ENCODE results near the gene PPL. TPM values are rescaled to one million over a fixed set of nuclear protein-coding genes. Genes with fewer than 3 reads are reported as not detected.
"Not testable (repeated sequence)": the region's sequence is repeated elsewhere in the genome, so short reads cannot be mapped to it uniquely, and the experiment has no call there.

The PPL gene
- total RNA-seq, 1 donor, result not detected

DNA sequence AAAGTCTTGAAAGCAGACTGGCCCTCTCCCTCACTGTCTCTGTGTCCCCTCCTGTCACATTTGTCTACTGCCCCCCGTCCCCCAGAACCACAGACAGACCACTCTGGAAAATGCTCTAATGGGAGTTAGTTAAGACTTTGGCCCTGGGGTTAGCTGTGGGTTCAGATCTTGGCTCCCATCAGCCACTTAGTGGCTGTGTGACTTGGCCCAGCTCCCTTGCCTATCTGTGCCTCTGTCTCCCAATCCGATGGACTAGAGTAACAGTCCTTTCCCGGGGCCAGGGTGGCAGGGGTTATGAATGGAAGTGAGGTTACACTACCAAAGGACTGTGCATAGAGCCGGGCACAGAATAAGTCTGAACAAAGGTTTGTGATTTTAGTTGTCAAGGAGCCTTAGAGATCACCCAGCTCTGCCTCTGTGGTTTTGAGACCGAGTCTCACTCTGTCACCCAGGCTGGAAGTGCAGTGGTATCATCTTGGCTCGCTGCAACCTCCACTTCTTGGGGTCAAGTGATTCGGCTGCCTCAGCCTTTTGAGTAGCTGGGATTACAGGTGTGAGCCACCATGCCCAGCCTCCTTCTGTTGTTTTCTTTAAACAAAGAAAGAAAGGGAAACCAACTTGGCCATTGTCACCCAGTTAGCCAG, 23.7 kb downstream of the PPL start:
- no peaks in the 10 kb centered on the region for H3K4me1 ChIP-seq (ENCODE audit: insufficient read depth, low read length)
- no peaks in the 10 kb centered on the region for H3K9me3 ChIP-seq (ENCODE audit: low read depth, low read length)
- H3K27me3 ChIP-seq (ENCODE audit: insufficient read depth, low read length), result no peaks in the 10 kb centered on the region
- no peak overlapping the region for H3K4me3 ChIP-seq (ENCODE audit: low read length)

DNA sequence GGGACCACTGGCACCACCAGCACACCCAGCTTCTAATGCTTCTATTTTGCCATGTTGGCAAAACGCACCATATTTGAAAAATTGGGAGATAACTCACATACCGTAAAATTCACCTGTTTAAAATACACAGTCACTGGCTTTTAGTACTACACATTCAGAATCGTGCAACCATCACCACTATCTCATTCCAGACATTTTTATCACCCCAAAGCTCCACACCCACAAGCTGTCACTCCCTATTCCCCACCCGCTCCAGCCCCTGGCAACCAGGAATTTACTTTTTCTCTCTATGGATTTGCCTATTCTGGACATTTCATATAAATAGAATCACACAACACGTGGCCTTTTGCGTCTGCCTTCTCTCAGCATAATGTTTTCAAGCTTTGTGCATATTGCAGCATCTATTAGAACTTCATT, 25.0 kb downstream of the PPL start:
- H3K4me1 ChIP-seq (ENCODE audit: insufficient read depth, low read length), result no peaks in the 10 kb centered on the region
- H3K27me3 ChIP-seq (ENCODE audit: insufficient read depth, low read length), result no peaks in the 10 kb centered on the region
- H3K4me3 ChIP-seq (ENCODE audit: low read length), result no peak overlapping the region
- no peaks in the 10 kb centered on the region for H3K9me3 ChIP-seq (ENCODE audit: low read depth, low read length)

GRCh38 chr16:4910828-4911227, 26.1 kb downstream of the PPL start:
- Histone ChIP-seq H3K27me3 (ENCODE audit: insufficient read depth, low read length) (no peaks in the 10 kb centered on the region), H3K4me3 (ENCODE audit: low read length) (no peak overlapping the region), H3K4me1 (ENCODE audit: insufficient read depth, low read length) (no peaks in the 10 kb centered on the region), H3K9me3 (ENCODE audit: low read depth, low read length) (no peaks in the 10 kb centered on the region)

- H3K27me3 ChIP-seq (ENCODE audit: insufficient read depth, low read length), result no peaks in the 10 kb centered on the region
- H3K4me3 ChIP-seq (ENCODE audit: low read length), result no peak overlapping the region
- no peaks in the 10 kb centered on the region for H3K9me3 ChIP-seq (ENCODE audit: low read depth, low read length)
- H3K4me1 ChIP-seq (ENCODE audit: insufficient read depth, low read length), result no peaks in the 10 kb centered on the region
Measured at GRCh38 chr16:4909825-4910224, 27.1 kb downstream of the PPL start.

DNA sequence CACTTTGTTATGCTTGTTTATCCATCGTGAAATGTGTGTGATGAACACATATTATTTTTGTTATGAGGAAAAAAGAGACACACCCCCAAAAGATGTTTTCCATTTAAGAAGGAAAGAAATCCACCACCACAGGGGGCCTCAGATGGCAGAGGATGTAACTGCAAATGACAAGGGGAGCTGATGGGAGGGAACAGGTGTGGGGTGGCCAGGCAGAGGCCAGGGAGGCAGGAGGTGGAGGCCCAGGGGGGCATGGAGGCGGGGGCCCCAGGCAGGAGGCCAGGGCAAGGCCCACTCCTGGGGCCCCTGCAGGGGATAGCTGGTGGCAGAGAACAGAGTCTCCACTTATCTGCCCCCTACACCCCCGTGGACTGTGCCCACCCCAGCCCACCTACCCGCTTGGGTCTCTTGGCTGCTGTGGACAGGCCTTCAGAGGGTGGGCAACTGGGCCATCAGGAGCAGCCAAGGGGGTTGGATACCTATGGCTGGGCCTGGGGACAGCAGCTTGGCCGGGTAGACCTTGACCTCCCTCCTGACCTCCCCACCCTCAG, 28.0 kb downstream of the PPL start:
- no peak overlapping the region for H3K4me3 ChIP-seq (ENCODE audit: low read length)
- no peaks in the 10 kb centered on the region for H3K9me3 ChIP-seq (ENCODE audit: low read depth, low read length)
- no peaks in the 10 kb centered on the region for H3K27me3 ChIP-seq (ENCODE audit: insufficient read depth, low read length)
- H3K4me1 ChIP-seq (ENCODE audit: insufficient read depth, low read length), result no peaks in the 10 kb centered on the region

DNA sequence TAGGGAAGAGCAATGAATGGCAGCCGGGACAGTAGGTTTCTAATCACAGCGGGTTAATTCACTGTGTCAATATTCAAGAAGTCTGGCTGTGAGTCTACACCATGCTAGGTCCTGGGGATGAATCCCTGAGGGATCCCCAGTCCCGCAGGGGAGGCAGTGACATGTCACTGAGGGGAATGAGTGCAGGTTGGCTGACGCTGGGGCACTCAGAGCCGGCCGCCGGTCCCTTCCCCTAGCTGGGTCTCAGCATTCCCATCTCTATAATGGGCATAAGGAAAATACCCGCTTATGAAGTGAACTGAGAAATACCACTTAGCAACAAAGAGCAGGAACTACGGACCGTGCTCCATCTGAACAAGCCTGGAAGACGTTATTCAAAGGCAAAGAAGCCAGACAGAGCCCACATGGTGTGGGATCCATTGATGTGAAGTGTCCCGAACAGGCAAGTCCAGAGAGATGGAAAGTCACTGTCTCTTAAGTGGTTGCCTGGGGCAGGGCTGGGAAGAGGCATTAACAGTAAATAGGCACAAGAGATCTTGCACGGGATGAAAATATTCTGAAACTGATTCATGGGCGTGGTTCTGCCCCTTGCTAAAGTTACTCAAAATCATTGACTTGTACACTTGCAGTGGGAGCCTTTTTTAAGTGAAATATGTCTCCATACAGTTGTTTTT, 31.9 kb downstream of the PPL start:
- H3K27me3 ChIP-seq (ENCODE audit: insufficient read depth, low read length), result no peaks in the 10 kb centered on the region
- no peak overlapping the region for H3K4me3 ChIP-seq (ENCODE audit: low read length)
- no peaks in the 10 kb centered on the region for H3K4me1 ChIP-seq (ENCODE audit: insufficient read depth, low read length)
- no peaks in the 10 kb centered on the region for H3K9me3 ChIP-seq (ENCODE audit: low read depth, low read length)

DNA sequence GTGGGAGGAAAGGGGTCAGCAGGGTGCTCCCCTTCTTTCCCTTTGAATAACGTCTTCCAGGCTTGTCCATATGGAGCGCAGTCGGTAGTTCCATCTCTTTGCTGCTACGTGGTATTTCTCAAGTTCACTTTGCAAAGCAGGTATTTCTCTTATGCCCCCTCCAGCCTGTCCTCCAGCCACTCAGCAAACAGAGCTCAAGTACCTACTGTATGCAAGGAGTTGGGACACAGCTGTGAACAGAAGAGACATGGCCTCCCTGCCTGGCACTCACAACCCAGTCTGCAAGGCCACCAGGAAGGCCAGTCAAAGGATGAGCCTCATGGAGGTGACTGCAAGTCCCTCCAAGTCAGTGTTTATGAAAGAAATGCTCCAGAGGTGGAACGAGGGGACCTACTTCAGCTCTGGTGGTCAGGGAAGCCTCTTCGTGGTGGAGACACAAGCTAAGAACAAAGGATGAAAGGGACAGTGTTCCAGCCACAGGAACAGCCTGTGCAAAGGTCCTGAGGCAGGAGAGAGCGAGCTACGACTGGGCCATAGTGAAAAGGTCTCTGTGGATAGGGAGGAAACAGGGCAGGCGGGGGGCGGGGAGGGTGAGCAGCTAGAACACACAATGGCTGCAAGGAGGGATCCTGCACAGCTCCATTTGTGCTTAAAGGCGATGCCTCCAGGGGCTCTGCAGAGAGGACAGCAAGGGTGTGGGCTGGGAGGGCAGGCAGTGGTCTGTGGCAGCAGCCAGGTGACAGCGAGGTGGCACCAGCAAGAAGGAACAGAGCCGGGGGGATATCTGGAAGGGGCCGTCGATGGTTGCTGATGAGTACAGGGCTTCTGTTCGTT, 32.6 kb downstream of the PPL start:
- Histone ChIP-seq H3K4me1 (ENCODE audit: insufficient read depth, low read length) (no peaks in the 10 kb centered on the region), H3K4me3 (ENCODE audit: low read length) (no peak overlapping the region), H3K27me3 (ENCODE audit: insufficient read depth, low read length) (no peaks in the 10 kb centered on the region)

GRCh38 chr16:4902038-4902437, 34.9 kb downstream of the PPL start:
- H3K4me1 ChIP-seq (ENCODE audit: insufficient read depth, low read length), result no peaks in the 10 kb centered on the region
- H3K27me3 ChIP-seq (ENCODE audit: insufficient read depth, low read length), result no peaks in the 10 kb centered on the region
- H3K4me3 ChIP-seq (ENCODE audit: low read length), result no peak overlapping the region
- H3K9me3 ChIP-seq (ENCODE audit: low read depth, low read length), result no peaks in the 10 kb centered on the region

More for the DNA sequence above, 32.6 kb downstream of the PPL start:
- H3K9me3 ChIP-seq (ENCODE audit: low read depth, low read length), result no peaks in the 10 kb centered on the region

DNA sequence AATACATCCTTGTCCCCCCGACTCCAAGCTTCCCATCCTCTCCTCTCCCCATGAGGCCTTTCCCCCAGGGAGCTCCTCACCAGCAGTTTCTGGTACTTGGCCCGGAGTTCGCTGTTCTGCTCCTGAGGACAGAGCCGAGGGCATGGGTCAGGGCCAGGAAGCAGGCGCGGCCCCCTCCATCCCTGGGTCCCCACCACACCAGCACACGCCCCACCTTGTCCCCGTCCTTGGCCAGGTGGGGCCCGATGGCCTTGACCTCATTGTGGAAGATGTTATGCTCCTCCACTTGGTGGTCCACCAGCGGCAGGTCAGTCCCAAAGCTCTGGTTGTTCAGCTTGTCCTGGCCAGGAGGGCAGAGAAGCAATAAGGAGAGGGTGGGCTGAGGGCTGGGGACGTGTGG, 36.2 kb downstream of the PPL start:
- no peaks in the 10 kb centered on the region for H3K4me1 ChIP-seq (ENCODE audit: insufficient read depth, low read length)
- no peaks in the 10 kb centered on the region for H3K27me3 ChIP-seq (ENCODE audit: insufficient read depth, low read length)
- no peak overlapping the region for H3K4me3 ChIP-seq (ENCODE audit: low read length)
- H3K9me3 ChIP-seq (ENCODE audit: low read depth, low read length), result no peaks in the 10 kb centered on the region

- Histone ChIP-seq H3K4me1 (ENCODE audit: insufficient read depth, low read length) (no peaks in the 10 kb centered on the region), H3K4me3 (ENCODE audit: low read length) (no peak overlapping the region), H3K9me3 (ENCODE audit: low read depth, low read length) (no peaks in the 10 kb centered on the region), H3K27me3 (ENCODE audit: insufficient read depth, low read length) (no peaks in the 10 kb centered on the region)
Measured at GRCh38 chr16:4900036-4900435, 36.9 kb downstream of the PPL start.

GRCh38 chr16:4899474-4899846, 37.5 kb downstream of the PPL start:
- Histone ChIP-seq H3K9me3 (ENCODE audit: low read depth, low read length) (no peaks in the 10 kb centered on the region), H3K27me3 (ENCODE audit: insufficient read depth, low read length) (no peaks in the 10 kb centered on the region), H3K4me1 (ENCODE audit: insufficient read depth, low read length) (no peaks in the 10 kb centered on the region), H3K4me3 (ENCODE audit: low read length) (no peak overlapping the region)

DNA sequence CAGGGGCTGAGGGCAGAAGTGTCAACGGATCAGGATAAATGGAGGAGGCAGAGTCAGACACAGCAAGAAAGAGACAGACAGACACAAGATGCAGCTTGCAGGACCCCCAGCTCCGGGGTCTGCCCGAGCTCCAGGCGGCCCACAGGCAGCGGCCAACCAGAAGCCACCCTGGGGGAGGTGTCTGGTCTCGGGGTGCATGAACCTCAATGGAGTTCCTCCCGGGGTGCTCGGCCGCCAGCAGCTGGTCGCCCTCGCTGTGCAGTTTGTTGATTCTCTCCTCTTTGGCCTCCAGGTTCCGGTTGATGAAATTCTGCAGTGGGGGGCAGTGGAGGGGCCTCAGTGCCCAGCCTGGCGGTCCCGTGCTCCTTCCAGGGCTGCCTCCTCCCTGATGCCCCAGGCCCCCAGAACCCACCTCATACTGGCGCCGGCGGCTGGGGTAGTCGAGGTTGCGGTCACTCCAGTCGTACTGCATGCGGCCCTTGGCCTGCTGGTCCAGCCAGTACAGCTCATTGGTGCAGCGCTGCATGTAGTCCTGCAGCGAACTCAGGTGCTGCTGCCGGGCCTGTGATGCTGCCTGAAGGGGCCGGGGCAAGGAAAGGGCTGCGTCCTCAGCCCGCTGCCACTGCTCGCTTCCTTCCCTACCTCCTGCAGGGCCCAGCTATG, 38.0 kb downstream of the PPL start:
- no peaks in the 10 kb centered on the region for H3K27me3 ChIP-seq (ENCODE audit: insufficient read depth, low read length)

DNA sequence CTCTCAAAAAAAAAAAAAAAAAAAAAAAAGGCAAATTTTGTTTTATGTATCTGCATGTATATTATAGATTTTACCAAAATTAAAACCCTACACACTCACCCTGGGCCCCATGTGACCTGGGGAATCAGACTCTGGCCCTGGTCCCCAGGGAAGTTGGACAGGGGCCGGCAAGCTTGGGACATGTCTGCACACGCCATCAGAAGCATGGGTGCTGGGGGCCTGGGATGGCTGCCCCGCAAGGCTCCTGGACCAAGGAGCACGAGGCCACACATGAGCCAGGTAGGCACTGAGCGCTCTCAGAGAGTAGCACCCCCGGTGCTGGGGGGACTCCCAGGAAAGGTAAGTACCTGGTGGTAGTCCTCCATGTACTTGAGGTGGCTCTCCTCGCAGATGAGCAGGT, 39.6 kb downstream of the PPL start:
- Histone ChIP-seq H3K27me3 (ENCODE audit: insufficient read depth, low read length) (no peaks in the 10 kb centered on the region), H3K9me3 (ENCODE audit: low read depth, low read length) (no peaks in the 10 kb centered on the region), H3K4me1 (ENCODE audit: insufficient read depth, low read length) (no peaks in the 10 kb centered on the region), H3K4me3 (ENCODE audit: low read length) (no peak overlapping the region)

More for the DNA sequence above, 38.0 kb downstream of the PPL start:
- Histone ChIP-seq H3K9me3 (ENCODE audit: low read depth, low read length) (no peaks in the 10 kb centered on the region), H3K4me1 (ENCODE audit: insufficient read depth, low read length) (no peaks in the 10 kb centered on the region), H3K4me3 (ENCODE audit: low read length) (no peak overlapping the region)

GRCh38 chr16:4896761-4897160, 40.2 kb downstream of the PPL start:
- H3K9me3 ChIP-seq (ENCODE audit: low read depth, low read length); H3K4me1 ChIP-seq (ENCODE audit: insufficient read depth, low read length); H3K27me3 ChIP-seq (ENCODE audit: insufficient read depth, low read length); H3K4me3 ChIP-seq (ENCODE audit: low read length): not testable (repeated sequence)

DNA sequence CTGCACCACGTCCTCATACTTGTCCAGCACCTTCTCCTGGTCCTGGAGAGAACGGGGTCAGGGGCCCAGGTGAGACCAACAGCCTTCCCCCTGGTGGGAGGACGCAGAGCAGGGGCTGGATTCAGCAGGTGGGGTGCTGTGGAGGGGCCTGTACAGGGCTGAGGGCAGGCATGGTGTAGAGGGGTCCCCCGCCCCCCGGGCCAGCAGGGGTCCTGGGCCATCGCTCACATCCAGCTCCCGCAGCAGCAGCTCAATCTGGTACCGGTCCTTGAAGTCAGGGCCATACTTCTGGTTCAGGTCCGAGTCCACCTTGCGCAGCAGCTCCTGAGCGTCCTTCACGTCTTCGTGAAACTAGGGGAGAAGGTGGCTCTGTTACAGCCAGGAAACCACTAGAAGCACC, 41.6 kb downstream of the PPL start:
- H3K27me3 ChIP-seq (ENCODE audit: insufficient read depth, low read length), result no peaks in the 10 kb centered on the region
- H3K4me3 ChIP-seq (ENCODE audit: low read length), result no peak overlapping the region
- H3K9me3 ChIP-seq (ENCODE audit: low read depth, low read length), result no peaks in the 10 kb centered on the region
- H3K4me1 ChIP-seq (ENCODE audit: insufficient read depth, low read length), result no peaks in the 10 kb centered on the region
